ENCODE results near the gene VARS2. TPM values are rescaled to one million over a fixed set of nuclear protein-coding genes. Genes with fewer than 3 reads are reported as not detected.

The VARS2 gene
- polyA plus RNA-seq, 1 donor (not counting 4 experiments of a cell fraction or from before 2014, with no cell fraction given), result 13.8 TPM

DNA sequence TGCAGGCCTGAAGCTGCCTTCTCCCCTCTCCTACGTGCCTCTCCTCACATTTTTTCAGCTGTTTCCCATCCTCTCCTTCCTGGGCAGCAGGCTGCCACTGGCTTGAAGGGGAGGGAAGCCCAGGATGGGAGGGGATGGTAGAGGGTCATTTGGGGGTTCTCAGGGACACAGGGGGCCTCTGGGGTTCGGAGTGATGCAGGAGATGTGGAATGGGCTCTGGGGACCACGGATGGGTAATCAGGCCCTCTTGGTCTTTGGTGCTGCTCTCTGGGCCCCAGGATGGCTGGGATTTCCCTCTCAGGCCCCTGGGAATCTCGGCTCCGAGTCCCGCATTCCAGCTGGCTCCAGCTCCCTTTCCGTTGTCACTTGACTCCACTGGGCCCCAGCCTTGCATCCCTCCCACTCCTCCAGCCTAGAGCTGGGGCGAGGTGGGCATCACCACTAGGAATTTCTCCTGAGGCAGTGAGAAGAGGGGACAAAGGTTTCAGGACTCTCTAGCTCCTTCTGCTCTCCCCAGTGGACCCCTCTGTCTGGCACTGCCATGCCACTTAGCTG lies 31.8 kb upstream of the VARS2 start:
- no peak for DNase-seq (ENCODE audit: low read depth, low spot score)
- Histone ChIP-seq H3K9me3 (ENCODE audit: control insufficient read depth, low read depth, low read length) (no peaks in the 10 kb centered on the region), H3K79me2 (ENCODE audit: control insufficient read depth, insufficient read depth, low read length) (peaks cover 36% of the 10 kb centered on the region), H3K9ac (ENCODE audit: control insufficient read depth, extremely low read depth, insufficient read depth, low read length) (peak overlapping the region; percentile 99), H3K27ac (ENCODE audit: control insufficient read depth, insufficient read depth, low read length) (peak overlapping the region; percentile 98), H3K9me1 (ENCODE audit: control insufficient read depth, extremely low read depth, insufficient read depth, low read length) (peaks cover 2% of the 10 kb centered on the region), H3K4me3 (ENCODE audit: control insufficient read depth in 2 of 3, extremely low read depth in 1 of 3, insufficient read depth in 2 of 3, low read depth in 1 of 3, low read length in 3 of 3) (peak overlapping the region in 2 of 3 experiments; percentile 32 to 72), H3K4me2 (ENCODE audit: control insufficient read depth, extremely low read depth, insufficient read depth, low read depth, low read length) (peak overlapping the region; percentile 67), H3K36me3 (ENCODE audit: control insufficient read depth in 2 of 2, extremely low read depth in 1 of 2, insufficient read depth in 2 of 2, low read length in 2 of 2) (peaks cover 0 to 3% of the 10 kb centered on the region in 2 experiments), H2AFZ (ENCODE audit: control insufficient read depth, low read length) (peak overlapping the region; percentile 10), H3K27me3 (ENCODE audit: control insufficient read depth, extremely low read depth, insufficient read depth, low read length) (no peaks in the 10 kb centered on the region), H4K20me1 (ENCODE audit: control insufficient read depth, extremely low read depth, insufficient read depth, low read length) (peaks cover 8% of the 10 kb centered on the region), H3K4me1 (ENCODE audit: control insufficient read depth, extremely low read depth, insufficient read depth, low read length) (peaks cover 41% of the 10 kb centered on the region)
- no peak for FAIRE-seq
- dilution Hi-C loops (cut with MboI; ENCODE audit: extremely low pct_ligation_motif_present, low sequenced_read_pairs), result no loop called here
- TF ChIP-seq EZH2 (IDR thresholded peaks at IDR 0.05; ENCODE audit: low read length), result no peak
- TF ChIP-seq, protein P1, sequence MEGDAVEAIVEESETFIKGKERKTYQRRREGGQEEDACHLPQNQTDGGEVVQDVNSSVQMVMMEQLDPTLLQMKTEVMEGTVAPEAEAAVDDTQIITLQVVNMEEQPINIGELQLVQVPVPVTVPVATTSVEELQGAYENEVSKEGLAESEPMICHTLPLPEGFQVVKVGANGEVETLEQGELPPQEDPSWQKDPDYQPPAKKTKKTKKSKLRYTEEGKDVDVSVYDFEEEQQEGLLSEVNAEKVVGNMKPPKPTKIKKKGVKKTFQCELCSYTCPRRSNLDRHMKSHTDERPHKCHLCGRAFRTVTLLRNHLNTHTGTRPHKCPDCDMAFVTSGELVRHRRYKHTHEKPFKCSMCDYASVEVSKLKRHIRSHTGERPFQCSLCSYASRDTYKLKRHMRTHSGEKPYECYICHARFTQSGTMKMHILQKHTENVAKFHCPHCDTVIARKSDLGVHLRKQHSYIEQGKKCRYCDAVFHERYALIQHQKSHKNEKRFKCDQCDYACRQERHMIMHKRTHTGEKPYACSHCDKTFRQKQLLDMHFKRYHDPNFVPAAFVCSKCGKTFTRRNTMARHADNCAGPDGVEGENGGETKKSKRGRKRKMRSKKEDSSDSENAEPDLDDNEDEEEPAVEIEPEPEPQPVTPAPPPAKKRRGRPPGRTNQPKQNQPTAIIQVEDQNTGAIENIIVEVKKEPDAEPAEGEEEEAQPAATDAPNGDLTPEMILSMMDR (optimal IDR thresholded peaks at IDR 0.05 in 1 of 3, IDR thresholded peaks at IDR 0.05 in 1 of 3, conservative IDR thresholded peaks at IDR 0.05 in 1 of 3; ENCODE audit: extremely low read depth in 1 of 3, insufficient read depth in 2 of 3, low read length in 3 of 3), result no peak

DNA sequence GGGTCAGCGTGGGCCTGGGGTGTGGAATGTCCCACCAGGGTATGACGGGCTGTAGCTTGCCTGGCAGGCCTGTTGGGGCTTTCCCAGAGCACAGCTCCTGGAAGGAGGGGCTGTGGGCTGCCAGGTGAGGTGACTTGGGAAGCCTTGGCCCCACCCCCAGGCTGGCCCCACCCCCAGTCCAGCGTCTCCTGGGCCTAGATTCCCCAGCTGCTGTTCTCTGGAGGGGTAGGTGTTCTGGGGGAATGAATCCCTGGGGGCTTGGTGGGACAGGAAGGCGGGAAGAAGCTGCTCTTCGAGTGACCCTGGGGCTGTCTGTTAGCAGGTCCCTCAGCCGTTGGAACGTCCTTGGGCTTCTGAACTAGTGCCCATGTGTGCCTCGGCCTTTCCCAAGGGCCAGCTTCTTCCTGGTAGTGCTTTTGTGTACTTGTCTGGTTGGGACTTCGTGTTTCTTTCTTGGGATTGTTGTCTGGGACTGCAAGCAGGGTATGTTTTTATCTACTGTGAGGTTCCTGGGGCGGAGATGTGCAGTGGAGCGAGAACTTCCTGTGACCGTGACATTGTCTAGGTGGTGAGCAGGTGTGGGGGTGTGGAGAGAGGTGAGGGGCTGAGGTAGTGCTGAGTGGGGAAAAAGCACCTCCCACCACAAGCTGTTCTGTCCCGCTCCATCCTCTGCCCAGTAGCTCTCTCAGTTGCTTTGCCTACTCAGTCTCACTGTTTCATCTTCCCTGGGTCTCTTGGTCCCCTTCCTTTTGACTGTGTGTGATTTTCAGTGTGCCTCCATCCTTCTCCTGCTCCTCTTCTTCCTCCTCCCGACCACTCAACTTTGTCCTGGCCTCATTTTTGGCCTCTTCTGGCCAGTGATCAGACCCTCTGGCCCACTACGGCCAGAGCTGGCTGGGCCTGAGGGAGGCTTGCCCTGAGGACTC lies 31.0 kb upstream of the VARS2 start:
- peaks cover 42% of the 10 kb centered on the region for H3K4me1 ChIP-seq (ENCODE audit: control insufficient read depth, extremely low read depth, insufficient read depth, low read length)
- no peaks in the 10 kb centered on the region for H3K9me3 ChIP-seq (ENCODE audit: control insufficient read depth, low read depth, low read length)
- H3K27ac ChIP-seq (ENCODE audit: control insufficient read depth, insufficient read depth, low read length), result peak overlapping the region; percentile 98
- H2AFZ ChIP-seq (ENCODE audit: control insufficient read depth, low read length), result peak overlapping the region; percentile 10
- peak; percentile 85 for DNase-seq (ENCODE audit: low read depth, low spot score)
- no peak for FAIRE-seq
- H3K9me1 ChIP-seq (ENCODE audit: control insufficient read depth, extremely low read depth, insufficient read depth, low read length), result peaks cover 2% of the 10 kb centered on the region
- H3K4me3 ChIP-seq (ENCODE audit: control insufficient read depth in 2 of 3, extremely low read depth in 1 of 3, insufficient read depth in 2 of 3, low read depth in 1 of 3, low read length in 3 of 3), result peak overlapping the region; percentile 72 to 87 (median 72)
- TF ChIP-seq EZH2 (IDR thresholded peaks at IDR 0.05; ENCODE audit: low read length), result no peak
- TF ChIP-seq, protein P1 (optimal IDR thresholded peaks at IDR 0.05 in 1 of 3, IDR thresholded peaks at IDR 0.05 in 1 of 3, conservative IDR thresholded peaks at IDR 0.05 in 1 of 3; ENCODE audit: extremely low read depth in 1 of 3, insufficient read depth in 2 of 3, low read length in 3 of 3), result no peak
- peaks cover 0 to 3% of the 10 kb centered on the region in 2 experiments for H3K36me3 ChIP-seq (ENCODE audit: control insufficient read depth in 2 of 2, extremely low read depth in 1 of 2, insufficient read depth in 2 of 2, low read length in 2 of 2)
- peak overlapping the region; percentile 99 for H3K9ac ChIP-seq (ENCODE audit: control insufficient read depth, extremely low read depth, insufficient read depth, low read length)
- H3K79me2 ChIP-seq (ENCODE audit: control insufficient read depth, insufficient read depth, low read length), result peaks cover 43% of the 10 kb centered on the region
- H3K27me3 ChIP-seq (ENCODE audit: control insufficient read depth, extremely low read depth, insufficient read depth, low read length), result no peaks in the 10 kb centered on the region
- H4K20me1 ChIP-seq (ENCODE audit: control insufficient read depth, extremely low read depth, insufficient read depth, low read length), result peaks cover 8% of the 10 kb centered on the region
- dilution Hi-C loops (cut with MboI; ENCODE audit: extremely low pct_ligation_motif_present, low sequenced_read_pairs), result no loop called here
- peak overlapping the region; percentile 84 for H3K4me2 ChIP-seq (ENCODE audit: control insufficient read depth, extremely low read depth, insufficient read depth, low read depth, low read length)

Data from keratinocyte (primary cell).